ENCODE data around the gene HLX. TPM values are rescaled to one million over a fixed set of nuclear protein-coding genes. Genes with fewer than 3 reads are reported as not detected.

HLX gene
- total RNA-seq, 1 experiment from 2014 or later = 0.39 TPM

GRCh38 chr1:220894025-220894923, 15.0 kb downstream of the HLX start:
- Histone ChIP-seq H3K27ac (ENCODE audit: low read length) (no peak overlapping the region), H3K27me3 (ENCODE audit: control insufficient read depth, insufficient read depth, low read length) (peaks cover 2% of the 10 kb centered on the region), H3K4me3 (ENCODE audit: low read depth in 2 of 2, low read length in 2 of 2) (peak overlapping the region; percentile 19 to 37), H3K36me3 (ENCODE audit: control insufficient read depth, insufficient read depth, low read length) (no peaks in the 10 kb centered on the region), H3K9me3 (ENCODE audit: control insufficient read depth, insufficient read depth, low read depth, low read length) (no peaks in the 10 kb centered on the region), H3K4me1 (ENCODE audit: control insufficient read depth, insufficient read depth, low read length) (no peaks in the 10 kb centered on the region)
- in situ Hi-C loops (cut with HindIII; ENCODE audit: low pct_unique_long_range_greater_than_20kb, low sequenced_read_pairs) = no loop called here
- no peak for DNase-seq (ENCODE audit: low read depth, low spot score)
- POLR2A ChIA-PET = interaction anchor here (0.6 kb wide), 1 partner anchor 179 kb away, joined by 4 read pairs; no protein-coding TSS in a partner anchor
- intact Hi-C loops (cut with micrococcal nuclease; ENCODE audit: unreplicated experiment) = no loop called here
- CTCF ChIA-PET = no interaction called here
- BruUV-seq (replicated peaks) = no TSS peak
- TF ChIP-seq, protein P1, sequence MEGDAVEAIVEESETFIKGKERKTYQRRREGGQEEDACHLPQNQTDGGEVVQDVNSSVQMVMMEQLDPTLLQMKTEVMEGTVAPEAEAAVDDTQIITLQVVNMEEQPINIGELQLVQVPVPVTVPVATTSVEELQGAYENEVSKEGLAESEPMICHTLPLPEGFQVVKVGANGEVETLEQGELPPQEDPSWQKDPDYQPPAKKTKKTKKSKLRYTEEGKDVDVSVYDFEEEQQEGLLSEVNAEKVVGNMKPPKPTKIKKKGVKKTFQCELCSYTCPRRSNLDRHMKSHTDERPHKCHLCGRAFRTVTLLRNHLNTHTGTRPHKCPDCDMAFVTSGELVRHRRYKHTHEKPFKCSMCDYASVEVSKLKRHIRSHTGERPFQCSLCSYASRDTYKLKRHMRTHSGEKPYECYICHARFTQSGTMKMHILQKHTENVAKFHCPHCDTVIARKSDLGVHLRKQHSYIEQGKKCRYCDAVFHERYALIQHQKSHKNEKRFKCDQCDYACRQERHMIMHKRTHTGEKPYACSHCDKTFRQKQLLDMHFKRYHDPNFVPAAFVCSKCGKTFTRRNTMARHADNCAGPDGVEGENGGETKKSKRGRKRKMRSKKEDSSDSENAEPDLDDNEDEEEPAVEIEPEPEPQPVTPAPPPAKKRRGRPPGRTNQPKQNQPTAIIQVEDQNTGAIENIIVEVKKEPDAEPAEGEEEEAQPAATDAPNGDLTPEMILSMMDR (IDR thresholded peaks at IDR 0.05) = no peak
- TF ChIP-seq REST (IDR thresholded peaks at IDR 0.05; ENCODE audit: insufficient read depth in 1 of 2, low read depth in 2 of 2, low read length in 1 of 2) (no peak), POLR2AphosphoS5 (IDR thresholded peaks at IDR 0.05; ENCODE audit: low read depth, low read length) (no peak), TCF7L2 (IDR thresholded peaks at IDR 0.05; ENCODE audit: low read depth, low read length) (no peak), SIN3A (IDR thresholded peaks at IDR 0.05; ENCODE audit: borderline replicate concordance, insufficient read depth, low read depth, low read length) (no peak)
- ATAC-seq = peak; percentile 64; the same call in 1 of the 2 replicates

DNA sequence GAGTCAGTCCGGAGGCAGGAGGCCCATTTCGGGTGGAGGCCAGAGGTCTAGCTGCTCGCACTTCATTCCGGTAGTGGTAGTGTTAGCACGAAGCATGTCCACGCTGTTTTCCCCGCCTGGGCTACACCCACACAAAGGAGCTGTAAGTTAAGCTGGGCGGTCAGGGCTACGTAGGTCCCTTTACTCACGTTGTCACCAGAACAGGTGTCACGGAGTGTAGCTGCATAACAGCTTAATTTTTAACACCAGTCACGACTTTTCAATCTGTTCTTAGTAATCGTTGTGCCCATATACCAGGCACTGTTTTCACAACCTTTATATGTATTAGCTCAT, 15.6 kb downstream of the HLX start:
- Histone ChIP-seq H3K27me3 (ENCODE audit: control insufficient read depth, insufficient read depth, low read length) (peaks cover 2% of the 10 kb centered on the region), H3K36me3 (ENCODE audit: control insufficient read depth, insufficient read depth, low read length) (no peaks in the 10 kb centered on the region), H3K27ac (ENCODE audit: low read length) (no peak overlapping the region), H3K9me3 (ENCODE audit: control insufficient read depth, insufficient read depth, low read depth, low read length) (no peaks in the 10 kb centered on the region), H3K4me3 (ENCODE audit: low read depth in 2 of 2, low read length in 2 of 2) (no peak overlapping the region), H3K4me1 (ENCODE audit: control insufficient read depth, insufficient read depth, low read length) (no peaks in the 10 kb centered on the region)
- CTCF ChIA-PET = no interaction called here
- no peak for DNase-seq (ENCODE audit: low read depth, low spot score)
- no peak for ATAC-seq
- TF ChIP-seq POLR2AphosphoS5 (IDR thresholded peaks at IDR 0.05; ENCODE audit: low read depth, low read length) (no peak), REST (IDR thresholded peaks at IDR 0.05; ENCODE audit: insufficient read depth in 1 of 2, low read depth in 2 of 2, low read length in 1 of 2) (no peak), SIN3A (IDR thresholded peaks at IDR 0.05; ENCODE audit: borderline replicate concordance, insufficient read depth, low read depth, low read length) (no peak), TCF7L2 (IDR thresholded peaks at IDR 0.05; ENCODE audit: low read depth, low read length) (no peak)
- TF ChIP-seq, protein P1 (IDR thresholded peaks at IDR 0.05) = no peak
- POLR2A ChIA-PET = no interaction called here
- BruUV-seq (replicated peaks) = no TSS peak
- in situ Hi-C loops (cut with HindIII; ENCODE audit: low pct_unique_long_range_greater_than_20kb, low sequenced_read_pairs) = no loop called here
- intact Hi-C loops (cut with micrococcal nuclease; ENCODE audit: unreplicated experiment) = no loop called here
